ENCODE results near the gene DNAL1.

DNA sequence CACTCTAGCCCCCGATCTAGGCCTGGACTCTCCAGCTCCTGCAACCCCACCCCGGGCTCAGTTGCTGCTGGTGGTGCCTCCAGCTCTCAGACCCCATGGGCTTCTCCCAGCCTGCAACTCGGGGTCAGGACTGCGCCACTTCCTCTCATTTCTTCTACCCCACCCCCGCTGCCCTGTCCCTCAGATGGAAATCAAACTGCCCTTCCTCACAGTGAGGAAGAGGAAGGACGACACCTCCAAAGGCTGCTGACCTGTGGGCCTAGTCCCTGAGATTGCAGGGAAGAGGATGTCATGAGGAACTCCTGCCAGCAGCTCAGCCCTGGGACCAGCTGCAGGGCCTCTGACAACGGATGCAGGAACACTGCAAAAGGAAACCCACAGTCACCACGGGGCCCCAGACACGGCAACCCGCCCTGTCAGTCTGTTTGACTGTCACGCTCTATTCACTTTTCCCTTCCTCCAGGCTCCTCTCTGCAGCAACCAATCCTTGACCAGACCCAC is 98.7 kb downstream of the DNAL1 start:
- TF ChIP-seq, protein P1, sequence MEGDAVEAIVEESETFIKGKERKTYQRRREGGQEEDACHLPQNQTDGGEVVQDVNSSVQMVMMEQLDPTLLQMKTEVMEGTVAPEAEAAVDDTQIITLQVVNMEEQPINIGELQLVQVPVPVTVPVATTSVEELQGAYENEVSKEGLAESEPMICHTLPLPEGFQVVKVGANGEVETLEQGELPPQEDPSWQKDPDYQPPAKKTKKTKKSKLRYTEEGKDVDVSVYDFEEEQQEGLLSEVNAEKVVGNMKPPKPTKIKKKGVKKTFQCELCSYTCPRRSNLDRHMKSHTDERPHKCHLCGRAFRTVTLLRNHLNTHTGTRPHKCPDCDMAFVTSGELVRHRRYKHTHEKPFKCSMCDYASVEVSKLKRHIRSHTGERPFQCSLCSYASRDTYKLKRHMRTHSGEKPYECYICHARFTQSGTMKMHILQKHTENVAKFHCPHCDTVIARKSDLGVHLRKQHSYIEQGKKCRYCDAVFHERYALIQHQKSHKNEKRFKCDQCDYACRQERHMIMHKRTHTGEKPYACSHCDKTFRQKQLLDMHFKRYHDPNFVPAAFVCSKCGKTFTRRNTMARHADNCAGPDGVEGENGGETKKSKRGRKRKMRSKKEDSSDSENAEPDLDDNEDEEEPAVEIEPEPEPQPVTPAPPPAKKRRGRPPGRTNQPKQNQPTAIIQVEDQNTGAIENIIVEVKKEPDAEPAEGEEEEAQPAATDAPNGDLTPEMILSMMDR (IDR thresholded peaks at IDR 0.05; ENCODE audit: poor library complexity): no peak
- TF ChIP-seq EZH2phosphoT487 (IDR thresholded peaks at IDR 0.05; ENCODE audit: low read depth, severe bottlenecking, unreplicated experiment) (no peak), EZH2 (IDR thresholded peaks at IDR 0.05; ENCODE audit: borderline replicate concordance) (no peak)
